HL-60 (cell line): ENCODE data around the gene ZBTB12.

Experiments used
- CTCF ChIP-seq: IDR thresholded peaks from one replicate; pipeline ENCODE4 v1.5.1; 2011; ENCODE audit warnings: low read length, control low read depth, inconsistent platforms; ENCODE audit not compliant: insufficient read depth
- GABPA ChIP-seq: IDR thresholded peaks from 2 replicates; pipeline ENCODE4 v1.6.1; 2012; ENCODE audit warnings: low read depth
- POLR2AphosphoS5 ChIP-seq: IDR thresholded peaks from 2 replicates; pipeline ENCODE4 v1.6.1; 2012; ENCODE audit warnings: low read depth
- REST ChIP-seq: IDR thresholded peaks from 2 replicates; pipeline ENCODE4 v1.6.1; 2012; ENCODE audit warnings: low read depth; ENCODE audit not compliant: insufficient replicate concordance

DNA sequence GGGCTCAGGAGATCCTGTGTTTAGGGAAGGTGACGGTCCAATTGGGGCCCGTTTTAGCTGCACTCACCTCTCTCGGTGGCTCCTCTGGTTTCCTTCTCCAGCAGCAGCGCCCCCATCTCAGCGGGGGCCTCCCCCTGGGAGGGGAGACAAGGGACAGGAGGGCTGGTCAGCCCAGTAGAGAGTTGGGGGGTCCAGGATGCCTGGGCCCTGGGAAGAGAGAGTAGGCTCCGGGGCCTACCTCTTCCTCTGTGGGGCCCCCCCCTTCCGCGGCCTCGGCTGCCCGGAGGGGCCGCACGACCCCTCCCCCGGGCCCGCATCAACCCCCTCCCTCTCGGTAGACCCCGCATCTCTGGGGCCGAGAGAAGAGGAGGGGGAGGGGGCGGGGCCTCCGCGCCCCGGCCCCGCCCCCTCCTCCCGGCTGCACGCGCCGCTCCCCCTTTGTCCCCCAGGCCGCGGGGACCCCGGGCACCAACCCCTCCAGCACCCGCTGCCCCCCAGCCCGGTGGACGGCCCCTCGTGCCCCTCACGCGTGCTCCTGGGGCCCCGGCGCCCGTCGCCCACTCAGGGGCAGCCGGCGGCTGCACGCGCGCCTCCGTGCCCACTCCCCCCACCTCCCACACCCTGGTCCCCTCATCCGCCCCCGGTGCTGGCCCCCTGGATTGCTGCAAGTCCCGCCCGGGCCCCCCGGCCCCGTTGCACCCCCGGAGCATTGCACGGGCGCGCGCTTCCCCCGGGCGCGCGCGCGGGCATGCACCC is 4.9 kb downstream of the ZBTB12 start:
- TF ChIP-seq CTCF: no peak
- no peak for TF ChIP-seq POLR2AphosphoS5
- TF ChIP-seq REST: no peak
- no peak for TF ChIP-seq GABPA
